ENCODE results near the gene SPTB. TPM values are rescaled to one million over a fixed set of nuclear protein-coding genes. Genes with fewer than 3 reads are reported as not detected.

The SPTB gene
- total RNA-seq, 2 experiments from 2014 or later: 0.03 to 0.08 TPM

GRCh38 chr14:64816221-64816783, 63.4 kb downstream of the SPTB start:
- H3K4me3 Mint-ChIP-seq: no peak overlapping the region
- no peak overlapping the region for H3K27ac Mint-ChIP-seq
- peaks cover 19% of the 10 kb centered on the region for H3K27me3 Mint-ChIP-seq
- POLR2A ChIA-PET: no interaction called here
- Histone ChIP-seq H3K27ac (ENCODE audit: low read depth in 1 of 2, low read length in 2 of 2) (no peak overlapping the region), H3K4me3 (ENCODE audit: low read length) (no peak overlapping the region), H3K36me3 (ENCODE audit: insufficient read depth, low read length) (no peaks in the 10 kb centered on the region), H3K9me3 (ENCODE audit: control insufficient read depth in 1 of 2, insufficient read depth in 1 of 2, low read length in 2 of 2) (no peaks in the 10 kb centered on the region), H3K4me1 (ENCODE audit: insufficient read depth, low read length) (peaks cover 5% of the 10 kb centered on the region), H3K27me3 (ENCODE audit: control insufficient read depth in 1 of 2, insufficient read depth in 2 of 2, low read length in 2 of 2) (peaks cover 0 to 14% of the 10 kb centered on the region in 2 experiments)
- no peaks in the 10 kb centered on the region for H3K9me3 Mint-ChIP-seq
- DNase-seq (no peak), ATAC-seq (ENCODE audit: poor library complexity) (no peak)
- TF ChIP-seq, protein P1, sequence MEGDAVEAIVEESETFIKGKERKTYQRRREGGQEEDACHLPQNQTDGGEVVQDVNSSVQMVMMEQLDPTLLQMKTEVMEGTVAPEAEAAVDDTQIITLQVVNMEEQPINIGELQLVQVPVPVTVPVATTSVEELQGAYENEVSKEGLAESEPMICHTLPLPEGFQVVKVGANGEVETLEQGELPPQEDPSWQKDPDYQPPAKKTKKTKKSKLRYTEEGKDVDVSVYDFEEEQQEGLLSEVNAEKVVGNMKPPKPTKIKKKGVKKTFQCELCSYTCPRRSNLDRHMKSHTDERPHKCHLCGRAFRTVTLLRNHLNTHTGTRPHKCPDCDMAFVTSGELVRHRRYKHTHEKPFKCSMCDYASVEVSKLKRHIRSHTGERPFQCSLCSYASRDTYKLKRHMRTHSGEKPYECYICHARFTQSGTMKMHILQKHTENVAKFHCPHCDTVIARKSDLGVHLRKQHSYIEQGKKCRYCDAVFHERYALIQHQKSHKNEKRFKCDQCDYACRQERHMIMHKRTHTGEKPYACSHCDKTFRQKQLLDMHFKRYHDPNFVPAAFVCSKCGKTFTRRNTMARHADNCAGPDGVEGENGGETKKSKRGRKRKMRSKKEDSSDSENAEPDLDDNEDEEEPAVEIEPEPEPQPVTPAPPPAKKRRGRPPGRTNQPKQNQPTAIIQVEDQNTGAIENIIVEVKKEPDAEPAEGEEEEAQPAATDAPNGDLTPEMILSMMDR (IDR thresholded peaks at IDR 0.05): no peak
- intact Hi-C loops (cut with DNase I, micrococcal nuclease): no loop called here
- CTCF ChIA-PET: interaction anchor here (1.1 kb wide), 1 partner anchor 75 kb away, joined by 4 read pairs; no protein-coding TSS in a partner anchor
- peaks cover 6% of the 10 kb centered on the region for H3K4me1 Mint-ChIP-seq (ENCODE audit: low read depth)
- H3K36me3 Mint-ChIP-seq (ENCODE audit: low read depth): no peaks in the 10 kb centered on the region

GRCh38 chr14:64815257-64815656, 64.5 kb downstream of the SPTB start:
- H3K36me3 Mint-ChIP-seq (ENCODE audit: low read depth): no peaks in the 10 kb centered on the region
- ATAC-seq (ENCODE audit: poor library complexity) (no peak), DNase-seq (no peak)
- Histone ChIP-seq H3K27ac (ENCODE audit: low read depth in 1 of 2, low read length in 2 of 2) (no peak overlapping the region), H3K9me3 (ENCODE audit: control insufficient read depth in 1 of 2, insufficient read depth in 1 of 2, low read length in 2 of 2) (no peaks in the 10 kb centered on the region), H3K4me3 (ENCODE audit: low read length) (no peak overlapping the region), H3K36me3 (ENCODE audit: insufficient read depth, low read length) (no peaks in the 10 kb centered on the region), H3K27me3 (ENCODE audit: control insufficient read depth in 1 of 2, insufficient read depth in 2 of 2, low read length in 2 of 2) (peaks cover 0 to 14% of the 10 kb centered on the region in 2 experiments), H3K4me1 (ENCODE audit: insufficient read depth, low read length) (peaks cover 5% of the 10 kb centered on the region)
- intact Hi-C loops (cut with DNase I, micrococcal nuclease): no loop called here
- TF ChIP-seq, protein P1 (IDR thresholded peaks at IDR 0.05): no peak
- H3K4me3 Mint-ChIP-seq: no peak overlapping the region
- peaks cover 6% of the 10 kb centered on the region for H3K4me1 Mint-ChIP-seq (ENCODE audit: low read depth)
- H3K27ac Mint-ChIP-seq: no peak overlapping the region
- peaks cover 19% of the 10 kb centered on the region for H3K27me3 Mint-ChIP-seq
- CTCF ChIA-PET: interaction anchor here (1.1 kb wide), 1 partner anchor 76 kb away, joined by 4 read pairs; no protein-coding TSS in a partner anchor
- POLR2A ChIA-PET: no interaction called here
- no peaks in the 10 kb centered on the region for H3K9me3 Mint-ChIP-seq

DNA sequence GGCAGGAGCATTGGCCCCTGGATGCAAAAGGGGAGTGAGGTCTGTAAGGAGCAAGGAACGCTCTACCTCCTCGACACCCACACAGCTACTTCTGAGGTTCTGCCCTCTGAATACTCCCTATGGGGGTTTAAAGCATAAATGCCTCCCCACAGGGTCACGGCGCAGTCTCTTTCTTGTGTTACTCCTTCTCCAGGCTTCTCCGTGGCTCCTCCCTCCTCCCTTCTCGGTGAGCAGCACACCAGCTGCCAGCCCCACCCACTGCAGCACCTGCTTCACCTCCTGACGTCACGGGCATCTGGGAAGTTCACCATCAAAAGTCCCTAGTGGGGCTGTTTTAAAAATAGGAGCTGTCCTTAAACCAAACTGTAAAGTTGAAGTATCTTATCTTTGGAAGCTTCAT, 67.3 kb downstream of the SPTB start:
- no peak overlapping the region for H3K27ac ChIP-seq (ENCODE audit: low read depth in 1 of 2, low read length in 2 of 2)
- no peaks in the 10 kb centered on the region for H3K9me3 ChIP-seq (ENCODE audit: control insufficient read depth in 1 of 2, insufficient read depth in 1 of 2, low read length in 2 of 2)
- TF ChIP-seq, protein P1 (IDR thresholded peaks at IDR 0.05): no peak
- Mint-ChIP-seq H3K4me3 (no peak overlapping the region), H3K27me3 (peaks cover 18% of the 10 kb centered on the region), H3K4me1 (ENCODE audit: low read depth) (peaks cover 6% of the 10 kb centered on the region), H3K36me3 (ENCODE audit: low read depth) (no peaks in the 10 kb centered on the region), H3K9me3 (no peaks in the 10 kb centered on the region), H3K27ac (no peak overlapping the region)
- intact Hi-C loops (cut with DNase I, micrococcal nuclease): no loop called here
- POLR2A ChIA-PET: no interaction called here
- DNase-seq (peak in 12 of 14 experiments; percentile 9 to 81 (median 36)), ATAC-seq (ENCODE audit: poor library complexity) (peak; percentile 98)
- peaks cover 0 to 6% of the 10 kb centered on the region in 2 experiments for H3K27me3 ChIP-seq (ENCODE audit: control insufficient read depth in 1 of 2, insufficient read depth in 2 of 2, low read length in 2 of 2)
- peaks cover 5% of the 10 kb centered on the region for H3K4me1 ChIP-seq (ENCODE audit: insufficient read depth, low read length)
- CTCF ChIA-PET: no interaction called here
- no peaks in the 10 kb centered on the region for H3K36me3 ChIP-seq (ENCODE audit: insufficient read depth, low read length)
- no peak overlapping the region for H3K4me3 ChIP-seq (ENCODE audit: low read length)

Measured in CD4-positive, alpha-beta T cell (primary cell).